OCI-LY3 (cell line): Measurements from ENCODE around the gene MIER1.

Source experiments
- EZH2phosphoT487 ChIP-seq: fragments of 200-600 bp; shearing (Covaris generic); IDR thresholded peaks from 2 replicates; pipeline ENCODE4 v1.6.1; 2018; ENCODE audit warnings: antibody characterized with exemption, mixed run types, low read depth
- TF ChIP-seq, protein P1 (sequence below): fragments of 200-600, 300-600 bp; sonication (generic); IDR thresholded peaks from 2 replicates; pipeline ENCODE4 v1.5.1; 2014; ENCODE audit warnings: antibody characterized with exemption, low read length, low read depth

DNA sequence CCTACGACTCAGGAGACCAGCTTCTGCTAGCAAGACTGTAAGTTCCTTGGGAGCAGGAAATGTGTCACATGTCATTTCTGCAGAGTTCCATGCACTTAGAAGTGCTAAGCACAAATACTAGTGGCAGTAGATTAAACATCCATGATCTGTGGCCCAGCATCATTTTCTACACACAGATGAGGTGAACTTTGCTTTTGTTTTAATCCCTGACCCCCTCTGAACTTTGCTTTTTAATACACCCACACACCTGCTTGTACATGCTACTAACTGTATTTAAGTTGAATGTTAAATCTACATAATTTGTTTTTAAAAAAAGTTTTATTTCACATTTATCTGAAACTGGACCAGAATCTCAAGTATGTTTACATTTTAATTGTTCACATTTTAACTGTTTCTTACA is 104.7 kb downstream of the MIER1 start:
- TF ChIP-seq, protein P1, sequence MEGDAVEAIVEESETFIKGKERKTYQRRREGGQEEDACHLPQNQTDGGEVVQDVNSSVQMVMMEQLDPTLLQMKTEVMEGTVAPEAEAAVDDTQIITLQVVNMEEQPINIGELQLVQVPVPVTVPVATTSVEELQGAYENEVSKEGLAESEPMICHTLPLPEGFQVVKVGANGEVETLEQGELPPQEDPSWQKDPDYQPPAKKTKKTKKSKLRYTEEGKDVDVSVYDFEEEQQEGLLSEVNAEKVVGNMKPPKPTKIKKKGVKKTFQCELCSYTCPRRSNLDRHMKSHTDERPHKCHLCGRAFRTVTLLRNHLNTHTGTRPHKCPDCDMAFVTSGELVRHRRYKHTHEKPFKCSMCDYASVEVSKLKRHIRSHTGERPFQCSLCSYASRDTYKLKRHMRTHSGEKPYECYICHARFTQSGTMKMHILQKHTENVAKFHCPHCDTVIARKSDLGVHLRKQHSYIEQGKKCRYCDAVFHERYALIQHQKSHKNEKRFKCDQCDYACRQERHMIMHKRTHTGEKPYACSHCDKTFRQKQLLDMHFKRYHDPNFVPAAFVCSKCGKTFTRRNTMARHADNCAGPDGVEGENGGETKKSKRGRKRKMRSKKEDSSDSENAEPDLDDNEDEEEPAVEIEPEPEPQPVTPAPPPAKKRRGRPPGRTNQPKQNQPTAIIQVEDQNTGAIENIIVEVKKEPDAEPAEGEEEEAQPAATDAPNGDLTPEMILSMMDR = no peak
- TF ChIP-seq EZH2phosphoT487 = no peak
